ENCODE data around the gene DISP2.

The DISP2 gene

GRCh38 chr15:40382580-40383456 lies 24.8 kb downstream of the DISP2 start, which contains the start of gene KNSTRN:
Gene KNSTRN, plus strand, starts transcription at chr15:40382721. Its CDS starts 115 bp downstream, at chr15:40382836.
- TF ChIP-seq, protein P1, sequence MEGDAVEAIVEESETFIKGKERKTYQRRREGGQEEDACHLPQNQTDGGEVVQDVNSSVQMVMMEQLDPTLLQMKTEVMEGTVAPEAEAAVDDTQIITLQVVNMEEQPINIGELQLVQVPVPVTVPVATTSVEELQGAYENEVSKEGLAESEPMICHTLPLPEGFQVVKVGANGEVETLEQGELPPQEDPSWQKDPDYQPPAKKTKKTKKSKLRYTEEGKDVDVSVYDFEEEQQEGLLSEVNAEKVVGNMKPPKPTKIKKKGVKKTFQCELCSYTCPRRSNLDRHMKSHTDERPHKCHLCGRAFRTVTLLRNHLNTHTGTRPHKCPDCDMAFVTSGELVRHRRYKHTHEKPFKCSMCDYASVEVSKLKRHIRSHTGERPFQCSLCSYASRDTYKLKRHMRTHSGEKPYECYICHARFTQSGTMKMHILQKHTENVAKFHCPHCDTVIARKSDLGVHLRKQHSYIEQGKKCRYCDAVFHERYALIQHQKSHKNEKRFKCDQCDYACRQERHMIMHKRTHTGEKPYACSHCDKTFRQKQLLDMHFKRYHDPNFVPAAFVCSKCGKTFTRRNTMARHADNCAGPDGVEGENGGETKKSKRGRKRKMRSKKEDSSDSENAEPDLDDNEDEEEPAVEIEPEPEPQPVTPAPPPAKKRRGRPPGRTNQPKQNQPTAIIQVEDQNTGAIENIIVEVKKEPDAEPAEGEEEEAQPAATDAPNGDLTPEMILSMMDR (IDR thresholded peaks at IDR 0.05) = no peak
- Mint-ChIP-seq H3K4me1 (peaks cover 37% of the 10 kb centered on the region), H3K4me3 (peak within 1 kb of the TSS; percentile 99), H3K36me3 (ENCODE audit: low read depth) (peaks cover 42% of the 10 kb centered on the region), H3K9me3 (no peaks in the 10 kb centered on the region), H3K27me3 (ENCODE audit: low read depth, poor library complexity) (peaks cover 7% of the 10 kb centered on the region), H3K27ac (peak within 1 kb of the TSS; percentile 95)
- DNase-seq = peak; percentile 91

DNA sequence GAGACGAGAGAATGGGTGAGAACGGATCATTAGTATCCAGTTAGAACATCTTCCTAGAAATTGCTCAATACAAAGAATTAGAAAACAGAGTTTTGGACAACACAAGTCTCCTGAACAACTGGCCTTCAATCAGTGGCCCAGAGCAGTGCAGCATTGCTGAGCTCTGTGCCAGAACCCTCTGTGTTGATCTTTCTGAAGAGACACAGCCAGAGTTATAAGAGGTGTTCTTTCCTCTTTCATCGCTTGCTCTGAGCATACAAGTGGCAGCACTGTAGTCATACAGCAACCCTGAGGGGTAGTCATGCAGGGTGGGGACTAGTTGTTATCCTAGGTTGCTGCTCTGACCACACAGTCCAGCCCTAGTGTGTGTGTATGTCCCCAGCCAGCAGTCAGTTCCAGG lies 28.5 kb downstream of the DISP2 start:
- Mint-ChIP-seq H3K9me3 (no peaks in the 10 kb centered on the region), H3K27ac (no peak overlapping the region), H3K4me3 (no peak overlapping the region), H3K4me1 (peaks cover 32% of the 10 kb centered on the region), H3K36me3 (ENCODE audit: low read depth) (peaks cover 75% of the 10 kb centered on the region), H3K27me3 (ENCODE audit: low read depth, poor library complexity) (no peaks in the 10 kb centered on the region)
- no peak for DNase-seq
- TF ChIP-seq, protein P1 (IDR thresholded peaks at IDR 0.05) = no peak

- DNase-seq = no peak
- Mint-ChIP-seq H3K9me3 (no peaks in the 10 kb centered on the region), H3K36me3 (ENCODE audit: low read depth) (peaks cover 93% of the 10 kb centered on the region), H3K27ac (no peak overlapping the region), H3K27me3 (ENCODE audit: low read depth, poor library complexity) (no peaks in the 10 kb centered on the region), H3K4me1 (peaks cover 13% of the 10 kb centered on the region), H3K4me3 (no peak overlapping the region)
- TF ChIP-seq, protein P1 (IDR thresholded peaks at IDR 0.05) = no peak
Measured at GRCh38 chr15:40388941-40389823, 31.2 kb downstream of the DISP2 start.

GRCh38 chr15:40389824-40390595 lies 32.0 kb downstream of the DISP2 start:
- TF ChIP-seq, protein P1 (IDR thresholded peaks at IDR 0.05) = no peak
- H3K4me3 Mint-ChIP-seq = no peak overlapping the region
- no peaks in the 10 kb centered on the region for H3K9me3 Mint-ChIP-seq
- peaks cover 5% of the 10 kb centered on the region for H3K4me1 Mint-ChIP-seq
- peaks cover 86% of the 10 kb centered on the region for H3K36me3 Mint-ChIP-seq (ENCODE audit: low read depth)
- no peak for DNase-seq
- no peak overlapping the region for H3K27ac Mint-ChIP-seq
- H3K27me3 Mint-ChIP-seq (ENCODE audit: low read depth, poor library complexity) = no peaks in the 10 kb centered on the region

DNA sequence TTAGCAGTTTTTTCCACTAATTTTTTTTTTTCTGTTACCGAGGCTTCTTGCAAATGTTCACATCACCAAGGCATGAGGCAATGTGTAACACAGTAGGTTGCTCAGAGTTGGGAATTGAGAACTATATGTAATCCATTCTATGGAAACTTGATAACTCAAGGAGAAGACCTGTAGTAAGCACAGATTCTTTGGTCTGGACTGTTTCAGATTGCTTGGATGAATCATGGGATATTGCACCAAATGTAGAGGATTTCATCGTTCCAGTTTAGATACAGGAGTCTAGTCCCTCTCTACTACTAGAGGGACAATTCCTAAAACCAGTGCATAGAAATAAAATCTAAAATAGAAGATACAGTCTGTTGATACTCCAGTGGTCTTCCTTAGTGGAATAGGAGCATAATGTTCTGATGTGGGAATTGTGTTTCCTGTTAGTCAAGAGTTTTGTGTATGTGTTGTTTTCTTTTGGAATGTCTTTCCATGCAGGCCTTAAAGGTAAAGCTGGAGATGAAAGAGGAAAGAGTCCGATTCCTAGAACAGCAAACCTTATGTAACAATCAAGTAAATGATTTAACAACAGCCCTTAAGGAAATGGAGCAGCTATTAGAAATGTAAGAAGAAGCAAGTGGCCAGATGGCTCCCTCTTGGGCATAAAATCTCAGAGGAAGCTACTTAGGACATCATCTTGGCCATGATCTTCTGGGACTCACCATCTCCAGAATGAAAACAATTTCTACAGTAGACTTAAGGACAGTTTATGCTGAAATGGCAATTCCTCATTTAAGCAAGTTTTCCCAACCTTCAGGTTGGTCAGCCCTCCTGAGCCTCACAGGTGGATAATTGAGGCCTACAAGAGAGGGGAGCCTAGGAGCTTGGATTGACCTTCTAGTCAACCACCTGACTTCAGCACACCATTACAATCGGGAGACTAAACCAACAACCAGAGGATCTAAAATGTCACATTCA lies 35.2 kb downstream of the DISP2 start:
- Mint-ChIP-seq H3K9me3 (no peaks in the 10 kb centered on the region), H3K4me1 (no peaks in the 10 kb centered on the region), H3K27me3 (ENCODE audit: low read depth, poor library complexity) (no peaks in the 10 kb centered on the region), H3K4me3 (no peak overlapping the region), H3K27ac (no peak overlapping the region), H3K36me3 (ENCODE audit: low read depth) (peaks cover 67% of the 10 kb centered on the region)
- DNase-seq = no peak
- TF ChIP-seq, protein P1 (IDR thresholded peaks at IDR 0.05) = no peak

All from nephron progenitor cell (in vitro differentiated cells).